Right cardiac atrium (tissue), 5 donors: Measurements from ENCODE around the gene ZC3H12C. TPM values are rescaled to one million over a fixed set of nuclear protein-coding genes. Genes with fewer than 3 reads are reported as not detected.

Experiments used
- ATAC-seq, 2 donors: fragments of 200-7000 bp; cut with Tn5 transposase; one replicate each; pipeline versions ENCODE4 v1.8.0 to v1.9.1; 2020; ENCODE audit warnings: moderate library complexity in 2 of 2, mild to moderate bottlenecking in 1 of 2
- DNase-seq, 3 donors: peaks; one replicate each; pipeline ENCODE4 v3.0.0-alpha.2; 2020
- H3K27ac ChIP-seq: one replicate; pipeline ENCODE4 v1.5.1; 2013; ENCODE audit warnings: mild to moderate bottlenecking, low read length, control low read depth, moderate library complexity
- H3K27me3 ChIP-seq: one replicate; pipeline ENCODE4 v1.6.1; 2013; ENCODE audit not compliant: control insufficient read depth, insufficient read depth
- H3K4me1 ChIP-seq: one replicate; pipeline ENCODE4 v1.6.1; 2013; ENCODE audit warnings: low read length; ENCODE audit not compliant: control insufficient read depth, insufficient read depth
- H3K4me3 ChIP-seq: one replicate; pipeline ENCODE4 v1.5.1; 2013; ENCODE audit warnings: low read length, control low read depth
- H3K9me3 ChIP-seq: one replicate; pipeline ENCODE4 v1.6.1; 2013; ENCODE audit warnings: low read length; ENCODE audit not compliant: control insufficient read depth
- WGBS: extraction: QIAGEN DNeasy Blood & Tissue Kit; methylation state at CpG from one replicate; pipeline ENCODE4 v1.1.7; 2013; 5-methylcytosine and 5-hydroxymethylcytosine counted together
- intact Hi-C, 4 donors: fragments of 100-400 bp; cut with DNase I; formaldehyde crosslinking; loops; one replicate each; pipeline versions ENCODE4 v1.11.0 to v1.14.0; 2022 to 2023
- polyA plus RNA-seq: library from polyadenylated mRNA; stranded (reverse); fragments of 200-250 nt; gene quantifications from one replicate; pipeline ENCODE4 v1.2.3, GENCODE V29; 2013
- total RNA-seq, 4 donors: library from RNA; stranded (reverse); fragmentation: NEBNext Ultra II Directional; extraction: Animal tissue kit (Norgen Biotek cat#: 25700); gene quantifications; one replicate each; pipeline ENCODE4 v1.2.1, GENCODE V29; 2021
- donor health status: healthy with polysubstance abuse.
- donor health status: DM: no; HTN: yes; CAD: no.
- donor health status: DM: no; HTN: no; CAD: no.
- donor health status: DM: no; HTN: yes; CAD: no; lungs with severe emphysema.
- donor health status: DM: yes; HTN: yes; CAD: no.

ZC3H12C gene
- total and polyA plus RNA-seq, 5 donors = 3.0 to 17.2 (median 13.7) TPM

- Histone ChIP-seq H3K27me3 (no peaks in the 10 kb centered on the region), H3K9me3 (no peaks in the 10 kb centered on the region), H3K4me1 (peaks cover 4% of the 10 kb centered on the region), H3K27ac (no peak overlapping the region), H3K4me3 (no peak overlapping the region)
- intact Hi-C loops = no loop called here
- ATAC-seq (no peak), DNase-seq (no peak)
Observed at GRCh38 chr11:110153474-110153873, 60.3 kb downstream of the ZC3H12C start.

- Histone ChIP-seq H3K9me3 (no peaks in the 10 kb centered on the region), H3K4me3 (no peak overlapping the region), H3K27me3 (no peaks in the 10 kb centered on the region), H3K27ac (no peak overlapping the region), H3K4me1 (no peaks in the 10 kb centered on the region)
- 90% methylated on average over 4 of the region's 4 CpGs for WGBS
- ATAC-seq (no peak), DNase-seq (no peak)
- intact Hi-C loops = no loop called here
Observed at GRCh38 chr11:110156503-110156902, 63.3 kb downstream of the ZC3H12C start.

- DNase-seq (no peak), ATAC-seq (no peak)
- intact Hi-C loops = no loop called here
- H3K4me3 ChIP-seq = no peak overlapping the region
- H3K27ac ChIP-seq = no peak overlapping the region
- no peaks in the 10 kb centered on the region for H3K27me3 ChIP-seq
- WGBS = 73% methylated on average over 9 of the region's 9 CpGs
- H3K9me3 ChIP-seq = no peaks in the 10 kb centered on the region
- H3K4me1 ChIP-seq = no peaks in the 10 kb centered on the region
Observed at GRCh38 chr11:110158317-110159200, 65.4 kb downstream of the ZC3H12C start.

GRCh38 chr11:110159476-110159875 is 66.3 kb downstream of the ZC3H12C start:
- 87% methylated on average over 1 of the region's 1 CpG for whole genome bisulfite sequencing
- DNase-seq (no peak), ATAC-seq (no peak)
- Histone ChIP-seq H3K4me1 (no peaks in the 10 kb centered on the region), H3K9me3 (no peaks in the 10 kb centered on the region), H3K27ac (no peak overlapping the region), H3K27me3 (no peaks in the 10 kb centered on the region), H3K4me3 (no peak overlapping the region)
- intact Hi-C loops = no loop called here

GRCh38 chr11:110160016-110160415 is 66.8 kb downstream of the ZC3H12C start:
- Histone ChIP-seq H3K9me3 (no peaks in the 10 kb centered on the region), H3K4me1 (no peaks in the 10 kb centered on the region), H3K27me3 (no peaks in the 10 kb centered on the region), H3K4me3 (no peak overlapping the region), H3K27ac (no peak overlapping the region)
- intact Hi-C loops = no loop called here
- DNase-seq (no peak), ATAC-seq (no peak)
- 86% methylated on average over 3 of the region's 3 CpGs for WGBS

GRCh38 chr11:110160437-110160836 is 67.2 kb downstream of the ZC3H12C start:
- no peaks in the 10 kb centered on the region for H3K27me3 ChIP-seq
- no peaks in the 10 kb centered on the region for H3K9me3 ChIP-seq
- ATAC-seq (no peak), DNase-seq (no peak)
- no peaks in the 10 kb centered on the region for H3K4me1 ChIP-seq
- intact Hi-C loops = no loop called here
- H3K4me3 ChIP-seq = no peak overlapping the region
- H3K27ac ChIP-seq = no peak overlapping the region
- WGBS = 34% methylated on average over 2 of the region's 2 CpGs

GRCh38 chr11:110161061-110161460 is 67.9 kb downstream of the ZC3H12C start:
- H3K4me1 ChIP-seq = no peaks in the 10 kb centered on the region
- H3K4me3 ChIP-seq = no peak overlapping the region
- 97% methylated on average over 9 of the region's 9 CpGs for WGBS
- H3K27me3 ChIP-seq = no peaks in the 10 kb centered on the region
- DNase-seq (no peak), ATAC-seq (no peak)
- H3K27ac ChIP-seq = no peak overlapping the region
- intact Hi-C loops = no loop called here
- no peaks in the 10 kb centered on the region for H3K9me3 ChIP-seq

GRCh38 chr11:110162216-110162615 is 69.0 kb downstream of the ZC3H12C start:
- H3K9me3 ChIP-seq = no peaks in the 10 kb centered on the region
- H3K27ac ChIP-seq = no peak overlapping the region
- intact Hi-C loops = no loop called here
- no peak overlapping the region for H3K4me3 ChIP-seq
- no peak for ATAC-seq
- H3K27me3 ChIP-seq = no peaks in the 10 kb centered on the region
- DNase-seq = no peak
- H3K4me1 ChIP-seq = no peaks in the 10 kb centered on the region

- WGBS = 95% methylated on average over 28 of the region's 28 CpGs
- ATAC-seq (peak in 1 of 2 donors; percentile 13), DNase-seq (no peak)
- Histone ChIP-seq H3K4me1 (no peaks in the 10 kb centered on the region), H3K9me3 (no peaks in the 10 kb centered on the region), H3K27me3 (no peaks in the 10 kb centered on the region), H3K27ac (no peak overlapping the region), H3K4me3 (no peak overlapping the region)
- intact Hi-C loops = no loop called here
Observed at GRCh38 chr11:110165039-110165925, 72.1 kb downstream of the ZC3H12C start.

- intact Hi-C loops = no loop called here
- Histone ChIP-seq H3K4me3 (no peak overlapping the region), H3K27me3 (no peaks in the 10 kb centered on the region), H3K9me3 (no peaks in the 10 kb centered on the region), H3K4me1 (no peaks in the 10 kb centered on the region), H3K27ac (no peak overlapping the region)
- 83% methylated on average over 5 of the region's 5 CpGs for WGBS
- DNase-seq = no peak
- no peak for ATAC-seq
Observed at GRCh38 chr11:110168033-110168803, 75.0 kb downstream of the ZC3H12C start.
